GM21786 (cell line): ENCODE data around the gene SOCS7.

Source experiments
- ATAC-seq: cut with Tn5 transposase; IDR thresholded peaks from one replicate; pipeline ENCODE4 v1.9.1; 2021; ENCODE audit not compliant: unreplicated experiment

Gene SOCS7

GRCh38 chr17:38361694-38362465 lies 10.2 kb downstream of the SOCS7 start:
- ATAC-seq = no peak

DNA sequence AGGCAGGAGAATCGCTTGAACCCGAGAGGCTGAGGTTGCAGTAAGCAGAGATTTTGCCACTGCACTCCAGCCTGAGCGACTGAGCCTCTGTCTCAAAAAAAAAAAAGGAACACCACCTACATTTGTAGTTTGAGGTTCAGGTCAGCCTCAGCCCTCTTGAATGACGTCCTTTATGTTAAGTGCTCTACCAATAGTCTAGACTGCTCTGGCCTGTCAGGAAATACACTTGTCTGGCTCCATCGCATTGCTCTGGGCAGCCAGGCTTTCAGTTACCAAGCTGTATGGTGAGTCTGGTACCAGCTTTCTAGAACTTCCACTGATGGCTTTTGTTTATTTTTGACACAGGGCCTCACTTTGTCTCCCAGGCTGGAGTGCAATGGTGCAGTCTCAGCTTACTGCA lies 11.4 kb downstream of the SOCS7 start:
- ATAC-seq = no peak

DNA sequence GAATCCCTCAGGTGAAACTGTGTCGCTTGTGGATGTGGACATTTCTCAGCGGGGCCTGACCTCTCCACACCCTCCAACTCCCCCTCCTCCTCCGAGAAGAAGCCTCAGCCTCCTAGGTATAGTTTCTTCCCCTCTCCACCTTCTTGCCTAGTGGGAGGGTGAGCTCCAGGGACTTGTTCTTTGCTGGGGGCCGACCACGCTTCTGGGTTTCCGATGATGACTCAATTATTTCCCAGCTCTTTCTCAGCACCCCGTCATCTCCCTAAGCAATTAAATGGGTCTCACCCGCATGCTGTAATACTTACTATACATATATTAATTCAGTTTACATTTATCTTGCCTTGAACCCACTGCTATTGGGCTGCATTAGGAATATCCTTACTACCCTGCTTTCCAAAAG lies 13.1 kb downstream of the SOCS7 start:
- ATAC-seq = no peak

DNA sequence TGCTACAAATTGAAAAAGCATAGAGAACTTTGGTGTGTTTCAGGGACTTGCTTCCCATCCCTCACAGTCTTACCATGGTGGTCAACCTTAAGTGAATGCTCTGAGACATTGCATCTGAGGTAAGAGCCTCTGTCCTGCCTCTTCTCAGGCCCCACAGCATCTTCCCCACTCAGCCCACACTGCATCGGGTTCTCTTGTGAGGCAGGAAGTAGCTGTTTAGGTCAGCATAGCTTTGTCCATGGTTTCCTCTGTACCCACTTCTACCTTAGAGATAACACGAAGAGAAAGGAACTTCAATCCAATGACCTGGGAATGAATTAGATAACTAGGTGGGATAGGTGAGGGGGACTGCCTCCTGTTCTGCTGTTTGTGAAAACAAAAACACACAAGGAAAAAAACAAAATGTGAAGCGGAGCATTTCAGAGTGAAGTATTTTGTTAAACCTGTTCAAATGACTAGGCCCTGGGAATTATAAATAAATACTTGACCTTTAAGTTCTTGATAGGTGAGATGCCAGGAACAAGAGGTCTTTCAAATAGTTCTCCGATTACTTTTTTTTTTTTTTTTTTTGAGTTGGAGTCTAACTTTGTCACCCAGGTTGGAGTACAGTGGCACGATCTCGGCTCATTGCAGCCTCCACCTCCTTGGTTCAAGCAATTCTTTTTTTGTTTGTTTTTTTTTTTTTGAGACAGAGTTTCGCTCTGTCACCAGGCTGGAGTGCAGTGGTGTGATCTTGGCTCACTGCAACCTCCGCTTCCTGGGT lies 17.7 kb downstream of the SOCS7 start:
- ATAC-seq = no peak

DNA sequence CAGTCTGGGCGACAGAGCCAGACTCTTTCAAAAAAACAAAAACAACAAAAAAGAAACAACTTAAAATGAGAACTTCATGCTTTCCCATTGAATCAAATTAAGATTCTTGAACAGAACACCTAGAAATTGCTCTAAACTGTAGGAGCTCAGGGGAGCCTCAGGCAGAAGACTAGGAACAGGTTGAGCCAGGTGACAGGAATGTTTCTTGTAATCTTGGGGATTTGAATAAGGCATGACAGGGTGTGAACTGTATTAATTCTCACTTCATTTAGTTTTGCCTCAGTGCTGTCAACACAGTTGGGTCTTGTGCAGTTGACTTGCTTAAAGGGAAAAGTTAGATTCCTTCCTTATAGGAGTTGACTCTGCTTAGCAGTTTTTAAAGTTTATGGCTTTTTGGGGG lies 27.8 kb downstream of the SOCS7 start:
- ATAC-seq = no peak

- ATAC-seq = no peak
Measured at GRCh38 chr17:38395090-38395489, 43.4 kb downstream of the SOCS7 start.

DNA sequence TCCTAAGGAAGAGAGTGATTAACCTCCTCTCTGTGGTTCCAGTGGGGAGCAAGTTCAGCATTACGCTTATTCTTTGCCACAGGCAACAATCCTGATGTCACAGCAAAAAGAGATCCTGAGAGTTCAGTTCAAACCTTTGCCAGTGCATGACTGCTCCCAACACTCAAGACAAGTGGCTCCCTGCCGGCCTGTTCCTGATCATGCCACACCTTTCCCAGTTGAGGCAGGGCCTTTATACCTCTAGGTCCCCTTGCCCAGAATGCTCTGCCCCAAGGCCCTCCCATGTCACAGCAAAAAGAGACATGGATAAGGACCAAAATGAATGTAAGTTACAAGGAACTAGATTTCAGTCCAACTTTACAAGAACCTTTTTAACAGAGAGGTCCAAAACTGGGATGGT lies 45.6 kb downstream of the SOCS7 start:
- ATAC-seq = no peak

- ATAC-seq = no peak
Measured at GRCh38 chr17:38400286-38400685, 48.6 kb downstream of the SOCS7 start.

GRCh38 chr17:38401459-38401858 lies 49.8 kb downstream of the SOCS7 start:
- no peak for ATAC-seq

DNA sequence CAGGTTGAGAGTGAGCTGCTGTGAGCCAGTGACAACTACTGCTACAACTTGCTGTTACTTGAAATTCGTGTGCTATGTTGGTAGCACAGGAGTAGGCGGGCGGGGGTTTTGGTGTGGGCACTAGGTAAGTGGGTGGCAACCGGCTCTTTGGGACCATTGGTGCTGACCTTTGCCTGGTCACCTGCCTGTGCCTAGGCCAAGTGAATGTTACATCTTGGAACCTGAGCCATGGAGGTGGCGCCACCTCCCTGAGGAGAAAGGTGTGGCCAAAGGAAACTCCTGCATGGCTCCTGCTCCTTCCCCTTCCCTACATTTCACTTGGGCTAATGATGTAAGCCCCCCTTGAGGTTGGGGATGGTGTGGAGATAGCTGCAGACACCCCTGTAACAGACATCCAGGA lies 51.3 kb downstream of the SOCS7 start:
- ATAC-seq = no peak

- ATAC-seq = no peak
Measured at GRCh38 chr17:38403491-38403890, 51.8 kb downstream of the SOCS7 start.

DNA sequence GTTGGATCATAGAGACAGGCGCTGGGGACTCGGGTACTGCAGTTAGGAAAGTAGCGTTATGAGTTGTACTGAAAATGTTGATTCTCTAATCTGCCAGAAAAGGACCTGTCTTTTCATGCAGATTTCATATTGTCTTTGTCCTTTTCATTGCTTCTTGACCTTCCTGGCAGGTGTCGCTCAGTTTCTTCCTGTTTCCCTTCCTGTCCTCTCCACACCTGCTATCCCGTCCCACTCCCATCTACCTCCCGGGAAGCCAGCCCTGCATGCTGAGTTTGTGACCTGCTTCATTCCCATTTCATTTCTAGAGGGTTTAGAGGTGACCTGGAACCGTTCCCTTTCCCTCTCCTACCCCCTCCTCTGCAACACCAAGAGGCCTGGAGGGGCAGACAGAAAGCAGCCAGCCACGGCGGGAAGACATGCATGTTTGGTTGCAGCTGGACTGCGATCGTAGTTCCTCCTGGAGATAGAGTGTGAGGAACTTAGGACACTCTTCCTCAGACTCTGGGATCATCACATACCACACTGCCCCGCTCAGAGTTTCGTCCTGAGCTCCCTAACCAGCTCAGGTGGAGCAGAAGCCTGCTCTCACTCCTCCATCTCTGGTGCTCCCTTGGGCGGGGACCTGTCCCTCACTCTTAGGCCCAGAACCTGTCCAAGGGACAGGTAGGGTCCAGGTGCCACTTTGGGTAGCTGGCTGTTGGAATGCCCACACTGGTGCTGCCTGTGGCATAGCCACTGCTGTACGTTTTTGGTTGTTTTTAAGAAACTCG lies 52.7 kb downstream of the SOCS7 start:
- no peak for ATAC-seq

DNA sequence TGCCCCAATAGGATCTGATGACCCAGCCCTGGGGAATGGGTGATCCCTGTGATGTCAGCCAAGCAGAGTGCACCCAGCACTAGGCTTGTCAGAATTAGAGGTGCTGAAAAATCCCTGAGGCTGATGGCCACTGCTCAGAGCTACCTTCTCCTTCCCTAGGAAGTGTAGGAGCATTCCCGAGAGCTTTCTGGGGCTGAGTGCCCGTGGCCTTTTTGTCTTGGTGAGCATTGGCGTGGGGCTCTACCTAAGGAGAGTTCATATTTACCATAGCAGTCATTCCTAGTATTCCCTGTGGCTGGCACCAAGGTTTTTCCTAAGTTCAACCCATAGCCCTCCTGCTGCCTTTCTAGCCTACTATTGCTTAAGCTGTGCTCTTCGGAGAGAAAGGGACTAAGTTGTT lies 54.0 kb downstream of the SOCS7 start:
- ATAC-seq = no peak

DNA sequence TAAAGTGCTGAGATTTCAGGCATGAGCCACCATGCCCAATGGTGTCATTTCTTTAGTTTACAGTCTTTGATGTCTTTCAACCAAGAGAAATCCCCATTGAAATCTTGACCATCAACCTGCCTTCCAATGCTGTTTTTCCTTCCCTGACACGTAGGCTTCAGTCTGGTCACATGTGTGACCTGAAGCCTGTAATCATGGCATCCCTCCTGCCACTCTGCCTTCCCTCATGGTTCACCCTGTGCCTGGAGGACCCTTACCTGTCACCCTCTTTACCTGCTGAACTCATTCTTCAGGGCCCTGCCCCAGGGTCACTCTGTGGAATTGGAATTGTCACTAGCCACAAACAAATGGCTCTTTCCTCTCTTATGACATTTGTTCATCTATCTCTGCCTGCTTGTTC lies 58.6 kb downstream of the SOCS7 start:
- ATAC-seq = no peak

DNA sequence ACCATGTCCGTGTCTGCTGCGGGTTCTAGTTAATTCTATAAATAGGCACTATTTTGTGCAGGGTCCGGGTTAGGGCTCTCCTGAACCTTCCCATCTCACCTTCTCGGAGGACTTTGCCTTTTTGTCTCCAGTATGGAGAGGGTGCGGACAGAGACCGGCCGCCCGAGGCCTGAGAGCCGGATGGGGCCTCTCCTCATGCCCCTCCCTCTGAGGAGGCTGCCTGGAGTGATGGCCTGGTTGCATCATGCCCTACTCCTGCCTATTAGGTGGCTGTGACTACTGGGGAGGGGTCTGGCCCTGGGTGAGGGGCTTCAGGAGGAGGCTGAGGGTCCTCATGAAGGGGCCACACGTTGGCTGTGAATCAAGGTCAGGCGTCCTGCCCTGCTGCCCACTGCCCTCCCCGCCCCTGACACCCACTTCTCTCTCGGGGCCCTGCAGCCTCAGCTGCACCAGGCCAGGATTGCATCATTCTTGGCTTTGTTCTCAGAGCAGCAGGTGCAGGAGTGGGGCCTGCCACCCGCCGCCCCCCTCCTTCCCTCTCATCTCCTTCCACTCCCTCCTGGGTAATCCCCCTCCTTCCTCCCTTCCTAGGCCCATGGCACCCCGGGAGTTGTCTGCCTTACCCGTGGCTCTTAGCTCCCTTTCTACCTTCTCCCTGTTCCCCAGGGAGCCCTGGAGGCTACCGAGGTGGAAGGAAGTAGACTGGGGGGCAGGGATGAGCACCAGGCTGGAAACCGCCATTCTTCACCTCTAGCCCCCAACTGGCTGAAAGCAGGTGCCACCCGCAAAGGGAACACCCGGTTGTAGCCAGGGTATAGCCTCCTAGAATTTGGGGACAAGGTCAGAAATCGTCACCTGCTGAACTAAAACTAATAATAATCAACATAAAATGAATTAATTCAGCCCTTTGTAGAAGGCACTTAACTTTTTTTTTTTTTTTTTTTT lies 63.9 kb downstream of the SOCS7 start:
- ATAC-seq = peak; percentile 50

DNA sequence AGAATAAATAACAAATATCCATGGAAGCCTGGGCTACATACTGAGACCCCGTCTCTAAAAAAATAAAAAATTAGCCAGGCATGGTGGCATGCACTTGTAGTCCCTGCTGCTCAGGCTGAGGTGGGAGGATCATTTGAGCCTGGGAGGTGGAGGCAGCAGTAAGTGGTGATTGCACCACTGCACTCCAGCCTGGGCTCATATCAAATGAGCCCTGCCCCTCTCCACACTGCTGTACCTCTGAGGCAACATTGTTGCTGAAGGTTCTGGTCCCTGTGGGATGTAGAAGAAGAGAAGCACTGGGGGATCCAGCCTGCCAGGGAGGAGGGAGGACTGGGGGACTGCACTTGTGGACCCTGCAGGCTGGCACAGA lies 65.2 kb downstream of the SOCS7 start:
- ATAC-seq = no peak

GRCh38 chr17:38417210-38417951 lies 65.7 kb downstream of the SOCS7 start:
- no peak for ATAC-seq

- no peak for ATAC-seq
Measured at GRCh38 chr17:38418062-38418692, 66.5 kb downstream of the SOCS7 start.

- ATAC-seq = no peak
Measured at GRCh38 chr17:38418693-38419507, 67.3 kb downstream of the SOCS7 start.
